GM13976 (cell line): ENCODE data around the gene PML.

Experiments
- DNase-seq: peaks from one replicate; pipeline ENCODE4 v3.0.0; 2012; ENCODE audit warnings: low spot score
- CTCF ChIP-seq: IDR thresholded peaks from 2 replicates; pipeline ENCODE4 v1.5.1; 2012; ENCODE audit warnings: borderline replicate concordance, mild to moderate bottlenecking; ENCODE audit not compliant: insufficient read depth; ENCODE audit errors: extremely low read depth, missing control alignments, control extremely low read depth
- in situ Hi-C: fragments of 300-500 bp; cut with MboI; formaldehyde crosslinking; loops from one replicate; pipeline ENCODE4 v1.12.0; 2022; ENCODE audit warnings: low sequenced_read_pairs, mixed read lengths, inconsistent platforms; ENCODE audit not compliant: unreplicated experiment

Gene PML

GRCh38 chr15:73948982-73949381 is 45.5 kb upstream of the PML start:
- in situ Hi-C loops = no loop called here

GRCh38 chr15:73949496-73949895 is 45.0 kb upstream of the PML start:
- in situ Hi-C loops = no loop called here
- TF ChIP-seq CTCF = no peak
- no peak for DNase-seq

More at GRCh38 chr15:73948982-73949381, 45.5 kb upstream of the PML start:
- DNase-seq = no peak
- no peak for TF ChIP-seq CTCF

GRCh38 chr15:73950479-73950830 is 44.1 kb upstream of the PML start:
- TF ChIP-seq CTCF = no peak
- in situ Hi-C loops = no loop called here
- DNase-seq = no peak

GRCh38 chr15:73950831-73951561 is 43.5 kb upstream of the PML start:
- DNase-seq = peak; percentile 86
- peak; percentile 58 for TF ChIP-seq CTCF
- in situ Hi-C loops = no loop called here

- no peak for TF ChIP-seq CTCF
- no peak for DNase-seq
- in situ Hi-C loops = no loop called here
These were observed 42.9 kb upstream of the PML start for GRCh38 chr15:73951601-73952000.

- DNase-seq = no peak
- no peak for TF ChIP-seq CTCF
- in situ Hi-C loops = no loop called here
These were observed 42.2 kb upstream of the PML start for GRCh38 chr15:73952171-73952912.
